ENCODE data around the gene GALNTL6.

DNA sequence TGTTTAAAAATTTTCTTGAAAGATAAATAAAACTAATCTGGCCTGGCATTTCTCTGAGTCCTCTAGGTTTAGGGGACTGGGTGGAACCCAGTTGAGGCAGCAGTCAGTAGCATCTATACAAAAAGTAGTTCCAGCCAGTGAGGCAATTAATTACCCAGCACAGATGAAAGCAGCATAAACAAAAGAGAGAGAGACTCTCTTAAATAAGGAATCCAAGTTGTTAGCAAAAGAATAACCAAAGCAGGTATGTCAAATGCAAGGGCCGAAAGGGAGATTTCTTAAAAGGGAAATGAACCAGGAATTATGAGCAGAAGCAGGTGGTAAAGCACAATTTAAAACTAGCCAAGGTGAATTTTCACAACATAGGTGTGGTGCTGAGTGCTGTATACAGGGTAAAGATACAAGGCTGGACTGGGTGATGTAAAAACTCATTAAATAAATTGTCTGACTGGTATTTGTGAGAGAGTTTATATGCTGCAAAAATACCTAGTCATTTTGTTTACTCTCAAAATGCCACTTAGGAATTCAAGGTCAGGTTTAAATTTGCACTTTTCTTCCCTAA, 1260.8 kb downstream of the GALNTL6 start:
- TF ChIP-seq, protein P1, sequence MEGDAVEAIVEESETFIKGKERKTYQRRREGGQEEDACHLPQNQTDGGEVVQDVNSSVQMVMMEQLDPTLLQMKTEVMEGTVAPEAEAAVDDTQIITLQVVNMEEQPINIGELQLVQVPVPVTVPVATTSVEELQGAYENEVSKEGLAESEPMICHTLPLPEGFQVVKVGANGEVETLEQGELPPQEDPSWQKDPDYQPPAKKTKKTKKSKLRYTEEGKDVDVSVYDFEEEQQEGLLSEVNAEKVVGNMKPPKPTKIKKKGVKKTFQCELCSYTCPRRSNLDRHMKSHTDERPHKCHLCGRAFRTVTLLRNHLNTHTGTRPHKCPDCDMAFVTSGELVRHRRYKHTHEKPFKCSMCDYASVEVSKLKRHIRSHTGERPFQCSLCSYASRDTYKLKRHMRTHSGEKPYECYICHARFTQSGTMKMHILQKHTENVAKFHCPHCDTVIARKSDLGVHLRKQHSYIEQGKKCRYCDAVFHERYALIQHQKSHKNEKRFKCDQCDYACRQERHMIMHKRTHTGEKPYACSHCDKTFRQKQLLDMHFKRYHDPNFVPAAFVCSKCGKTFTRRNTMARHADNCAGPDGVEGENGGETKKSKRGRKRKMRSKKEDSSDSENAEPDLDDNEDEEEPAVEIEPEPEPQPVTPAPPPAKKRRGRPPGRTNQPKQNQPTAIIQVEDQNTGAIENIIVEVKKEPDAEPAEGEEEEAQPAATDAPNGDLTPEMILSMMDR (IDR thresholded peaks at IDR 0.05) = no peak
- TF ChIP-seq POLR2AphosphoS5 (IDR thresholded peaks at IDR 0.05) (no peak), POLR2A (IDR thresholded peaks at IDR 0.05) (no peak), EP300 (IDR thresholded peaks at IDR 0.05) (no peak)
